Left ventricle myocardium superior (tissue), 1 donor: ENCODE results near the gene RASA3. TPM values are rescaled to one million over a fixed set of nuclear protein-coding genes. Genes with fewer than 3 reads are reported as not detected.

Experiments
- ATAC-seq: fragments of 200-7000 bp; cut with Tn5 transposase; one replicate; pipeline ENCODE4 v1.9.1; 2020; ENCODE audit warnings: mild to moderate bottlenecking, moderate library complexity
- DNase-seq: peaks from one replicate; pipeline ENCODE4 v3.0.0-alpha.2; 2020
- intact Hi-C: fragments of 100-400 bp; cut with micrococcal nuclease; formaldehyde crosslinking; loops from one replicate; pipeline ENCODE4 v1.11.0; 2022
- total RNA-seq: library from RNA; stranded (reverse); fragmentation: NEBNext Ultra II Directional; extraction: Animal tissue kit (Norgen Biotek cat#: 25700); gene quantifications from one replicate; pipeline ENCODE4 v1.2.1, GENCODE V29; 2021
- donor health status: DM: no; HTN: yes; CAD: no; lungs with severe emphysema.

RASA3 gene
- total RNA-seq, 1 donor from 2014 or later: 12.3 TPM

DNA sequence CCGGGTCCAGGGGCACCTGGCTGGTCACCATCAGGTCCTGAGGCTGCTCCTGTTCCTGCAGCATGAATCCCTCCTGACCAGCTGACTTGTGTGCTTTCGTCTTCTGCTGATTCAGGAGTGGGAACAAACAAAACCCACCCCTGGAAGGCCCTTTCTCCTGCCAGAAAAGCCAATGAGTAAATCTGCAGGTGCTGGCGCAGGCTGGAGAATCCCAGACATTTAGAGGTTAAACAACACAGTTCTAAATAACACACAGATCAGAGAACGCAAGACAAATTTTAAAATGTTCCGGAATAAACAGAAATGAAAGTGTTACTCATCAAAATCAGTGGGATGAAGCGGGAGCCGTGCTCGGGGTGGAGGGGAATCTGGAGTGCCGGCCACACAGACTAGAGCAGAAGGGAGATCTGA is 97.9 kb downstream of the RASA3 start:
- DNase-seq: no peak
- no peak for ATAC-seq
- intact Hi-C loops: no loop called here

DNA sequence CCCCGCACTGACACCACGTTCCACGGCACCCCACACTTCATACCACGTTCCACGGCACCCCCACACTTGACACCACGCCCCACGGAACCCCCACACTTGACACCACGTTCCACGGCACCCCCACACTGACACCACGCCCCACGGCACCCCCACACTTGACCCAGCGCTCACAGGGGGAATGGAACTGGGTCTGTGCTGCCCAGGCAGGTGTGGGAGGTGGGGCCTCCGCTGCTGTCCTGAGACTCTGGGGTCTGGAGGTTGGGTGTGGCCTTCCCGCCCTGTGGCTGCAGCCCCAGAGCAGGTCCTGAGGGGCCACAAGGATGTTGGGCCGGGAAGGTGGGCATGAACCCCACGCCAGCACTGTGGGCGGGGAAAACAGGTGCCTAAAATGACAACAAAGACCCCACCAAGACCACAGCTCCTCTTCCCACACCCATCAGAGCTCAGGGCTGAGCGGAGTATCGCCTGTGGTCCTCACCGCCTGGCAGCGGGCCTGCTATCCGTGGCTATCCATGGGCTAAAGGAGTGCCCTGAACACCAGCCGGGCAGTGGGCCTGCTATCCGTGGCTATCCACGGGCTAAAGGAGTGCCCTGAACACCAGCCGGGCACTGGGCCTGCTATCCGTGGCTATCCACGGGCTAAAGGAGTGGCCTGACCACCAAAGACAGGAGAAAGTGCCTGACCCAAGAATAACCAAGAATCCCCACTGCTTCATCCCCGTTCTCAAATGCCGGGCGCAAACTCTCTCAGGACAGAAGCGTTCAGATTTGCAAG is 98.7 kb downstream of the RASA3 start:
- ATAC-seq (no peak), DNase-seq (no peak)
- intact Hi-C loops: no loop called here

DNA sequence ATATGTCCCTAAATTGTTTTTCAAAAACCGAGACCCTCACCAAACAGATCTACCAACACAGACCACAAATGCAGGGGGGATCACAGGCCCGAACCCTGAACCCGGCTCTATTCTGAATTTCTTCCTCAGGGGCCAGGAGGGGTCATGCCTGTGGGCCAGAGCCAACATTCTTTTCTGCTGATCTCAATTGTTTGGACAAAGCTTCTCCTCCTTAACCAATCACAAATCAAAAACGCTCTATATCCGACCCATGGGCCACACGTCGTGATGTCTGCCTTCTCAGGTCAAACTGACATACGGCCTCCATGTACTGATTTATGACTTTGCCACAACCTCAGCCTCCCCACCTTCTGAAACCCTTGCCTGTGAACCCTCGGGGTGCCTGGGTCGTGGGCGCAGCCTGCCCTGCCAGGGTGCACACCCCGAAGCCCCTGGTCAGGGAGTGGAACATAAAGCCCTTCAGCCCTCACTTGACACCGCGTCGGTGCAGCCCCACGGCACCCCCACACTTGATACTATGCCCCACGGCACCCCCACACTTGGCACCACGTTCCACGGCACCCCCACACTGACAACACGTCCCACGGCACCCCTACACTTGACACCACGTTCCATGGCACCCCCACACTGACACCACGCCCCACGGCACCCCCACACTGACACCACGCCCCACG is 100.2 kb downstream of the RASA3 start:
- DNase-seq: peak; percentile 27
- ATAC-seq: peak; percentile 47
- intact Hi-C loops: no loop called here

DNA sequence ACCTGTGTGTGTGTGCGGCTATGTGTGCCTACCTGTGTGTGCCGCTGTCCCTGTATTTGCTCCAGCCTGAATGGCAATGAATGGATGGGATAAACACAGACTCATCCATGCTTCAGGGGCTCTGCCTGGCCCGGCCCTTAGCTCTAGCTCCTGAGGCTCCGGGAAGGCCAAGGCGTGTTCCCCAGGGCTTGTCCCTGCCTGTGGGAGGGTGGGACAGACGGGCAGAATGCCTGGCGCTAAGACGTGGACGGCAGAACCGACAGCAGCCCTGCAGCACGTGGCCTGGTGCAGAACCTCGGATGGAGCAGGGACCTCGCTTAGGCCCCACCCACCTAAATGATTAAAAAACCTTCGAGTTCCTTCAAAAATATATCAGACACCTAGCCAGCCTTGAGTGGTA is 100.8 kb downstream of the RASA3 start:
- intact Hi-C loops: no loop called here
- ATAC-seq (peak; percentile 27), DNase-seq (peak; percentile 46)

DNA sequence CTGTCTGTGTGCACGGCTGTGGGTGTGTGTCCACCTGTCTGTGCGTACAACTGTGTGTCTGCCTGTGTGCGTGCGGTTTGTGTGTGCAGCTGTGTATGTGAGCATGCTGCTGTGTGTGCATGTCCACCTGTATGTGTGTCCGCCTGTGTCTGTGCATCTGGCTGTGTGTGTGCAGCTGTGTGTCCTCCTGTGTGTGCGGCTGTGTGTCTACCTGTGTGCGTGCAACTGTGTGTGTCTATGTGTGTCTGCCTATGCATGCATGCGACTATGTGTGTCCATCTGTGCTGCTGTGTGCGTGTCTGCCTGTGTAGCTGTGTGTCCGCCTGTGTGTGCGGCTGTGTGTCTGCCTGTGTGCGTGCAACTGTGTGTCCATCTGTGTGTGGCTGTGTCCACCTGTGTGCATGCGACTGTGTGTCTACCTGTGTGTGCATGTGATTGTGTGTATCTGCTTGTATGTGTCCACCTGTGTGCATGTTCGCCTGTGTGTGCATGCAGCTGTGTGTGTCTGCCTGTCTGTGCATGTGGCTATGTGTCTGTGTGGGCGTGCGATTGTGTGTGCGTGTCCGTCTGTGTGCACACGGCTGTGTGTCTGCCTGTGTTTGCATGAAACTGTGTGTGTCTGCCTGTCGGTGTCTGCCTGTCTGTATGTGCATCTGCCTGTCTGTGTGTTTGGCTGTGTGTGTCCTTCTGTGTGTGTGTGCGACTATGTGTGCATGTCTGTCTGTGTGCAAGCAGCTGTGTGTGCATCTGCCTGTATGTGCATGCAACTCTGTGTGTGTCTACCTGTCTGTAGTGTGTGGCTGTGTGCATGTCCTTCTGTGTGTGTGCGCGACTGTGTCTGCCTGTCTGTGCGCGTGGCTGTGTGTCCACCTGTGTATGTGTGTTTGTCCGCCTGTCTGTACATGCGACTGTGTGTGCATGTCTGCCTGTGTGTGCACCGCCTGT is 101.5 kb downstream of the RASA3 start:
- peak; percentile 31 for DNase-seq
- intact Hi-C loops: no loop called here
- ATAC-seq: no peak

DNA sequence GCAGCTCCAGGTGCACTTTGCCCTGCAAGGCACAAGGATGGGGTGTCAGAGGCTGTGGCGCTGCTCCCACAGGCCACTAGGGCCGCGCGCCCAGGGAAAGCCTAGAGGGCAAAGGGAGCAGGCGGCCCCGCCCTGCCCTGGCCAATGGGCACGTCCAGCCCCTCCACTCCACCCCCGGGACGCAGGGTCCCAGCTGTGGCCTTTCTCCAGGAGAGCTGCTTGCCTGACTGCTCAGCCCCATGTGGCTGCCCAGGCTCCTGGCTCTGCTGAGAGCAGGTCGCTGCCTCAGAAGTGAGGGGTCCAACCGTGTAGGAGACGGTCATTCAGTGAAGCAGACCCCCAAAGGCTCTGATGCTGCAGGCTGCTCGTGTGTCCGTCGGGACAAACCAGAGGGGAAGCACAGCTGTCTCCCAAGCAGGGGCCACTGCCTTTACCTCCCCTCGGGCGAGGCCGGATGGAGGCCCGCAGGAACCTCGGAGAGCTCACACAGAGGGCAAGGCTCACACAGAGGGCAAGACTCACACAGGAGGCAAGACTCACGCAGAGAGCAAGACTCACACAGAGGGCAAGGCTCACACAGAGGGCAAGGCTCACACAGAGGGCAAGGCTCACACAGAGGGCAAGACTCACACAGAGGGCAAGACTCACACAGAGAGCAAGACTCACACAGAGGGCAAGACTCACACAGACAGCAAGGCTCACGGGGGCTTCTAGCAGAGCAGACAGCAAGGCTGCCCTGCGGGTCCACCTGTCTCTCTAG is 102.4 kb downstream of the RASA3 start:
- DNase-seq (peak; percentile 28), ATAC-seq (no peak)
- intact Hi-C loops: no loop called here

DNA sequence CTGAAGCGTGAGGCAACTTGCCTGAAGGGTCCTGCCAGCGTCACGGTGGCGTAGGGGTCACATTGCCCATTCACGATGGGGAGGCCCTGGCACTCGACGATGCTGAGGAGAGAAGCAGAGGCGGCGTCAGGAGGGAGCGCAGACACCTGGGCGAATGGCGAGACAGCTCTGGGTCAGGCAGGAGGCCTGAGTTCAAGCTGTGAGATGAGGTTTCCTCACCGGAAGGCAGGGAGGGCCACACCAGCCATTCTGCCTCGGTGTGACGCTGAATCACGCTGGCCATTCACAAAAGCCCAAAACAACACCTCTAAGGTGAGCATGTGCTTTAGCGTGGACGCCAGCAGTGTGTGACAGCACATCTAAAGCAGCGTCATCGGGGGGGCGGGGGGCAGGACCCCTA is 104.6 kb downstream of the RASA3 start:
- no peak for ATAC-seq
- DNase-seq: peak; percentile 15
- intact Hi-C loops: no loop called here

DNA sequence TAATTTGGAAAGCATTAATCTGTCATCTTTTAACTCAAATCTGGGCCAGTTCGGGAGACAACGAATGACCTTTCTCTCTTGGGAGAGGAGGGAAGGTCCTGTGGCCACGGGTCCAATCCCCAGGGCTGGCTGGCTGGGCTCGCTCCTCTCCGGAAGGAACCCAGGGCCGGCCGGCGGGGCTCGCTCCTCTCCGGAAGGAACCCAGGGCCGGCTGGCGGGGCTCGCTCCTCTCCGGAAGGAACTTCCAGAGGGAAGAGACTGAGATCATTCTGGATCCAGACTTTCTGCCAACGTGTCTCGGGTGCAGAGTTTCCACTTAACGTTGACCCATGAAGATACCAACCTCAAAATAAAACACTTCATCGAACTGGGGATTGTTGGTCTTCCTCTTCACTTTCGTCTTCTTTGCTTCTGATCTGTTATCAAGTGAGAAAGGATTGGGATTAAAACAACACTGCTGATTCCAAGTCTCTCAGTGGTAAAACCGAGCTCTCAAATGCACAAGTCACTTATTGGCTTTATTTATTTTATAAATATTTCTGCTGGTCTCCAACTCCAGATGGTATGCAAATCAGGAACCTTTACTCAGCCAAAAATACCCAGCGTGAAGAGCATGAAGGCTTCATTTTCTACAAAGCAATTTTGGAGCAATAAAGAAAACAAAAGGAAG is 105.2 kb downstream of the RASA3 start:
- DNase-seq (peak; percentile 73), ATAC-seq (peak; percentile 70)
- intact Hi-C loops: no loop called here

DNA sequence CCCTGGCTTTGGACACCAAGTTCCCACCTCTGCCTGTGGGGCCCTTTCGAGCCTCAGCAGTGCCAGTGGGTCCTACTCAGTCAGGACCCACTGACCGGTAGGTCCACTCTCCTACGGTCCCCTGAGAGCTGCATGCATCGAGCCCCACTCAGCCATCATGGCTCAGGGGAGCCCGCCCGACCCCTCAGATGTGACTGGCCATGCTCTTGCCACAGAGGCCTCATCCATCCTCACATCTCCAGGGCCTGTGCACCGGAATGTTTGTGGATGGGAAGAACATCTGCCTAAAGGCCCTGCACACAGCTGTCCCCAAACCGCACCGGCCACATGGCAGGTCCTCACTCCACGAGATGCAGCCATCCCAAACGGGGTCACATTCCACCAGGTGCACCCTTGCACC is 105.9 kb downstream of the RASA3 start:
- DNase-seq (peak; percentile 23), ATAC-seq (no peak)
- intact Hi-C loops: no loop called here

DNA sequence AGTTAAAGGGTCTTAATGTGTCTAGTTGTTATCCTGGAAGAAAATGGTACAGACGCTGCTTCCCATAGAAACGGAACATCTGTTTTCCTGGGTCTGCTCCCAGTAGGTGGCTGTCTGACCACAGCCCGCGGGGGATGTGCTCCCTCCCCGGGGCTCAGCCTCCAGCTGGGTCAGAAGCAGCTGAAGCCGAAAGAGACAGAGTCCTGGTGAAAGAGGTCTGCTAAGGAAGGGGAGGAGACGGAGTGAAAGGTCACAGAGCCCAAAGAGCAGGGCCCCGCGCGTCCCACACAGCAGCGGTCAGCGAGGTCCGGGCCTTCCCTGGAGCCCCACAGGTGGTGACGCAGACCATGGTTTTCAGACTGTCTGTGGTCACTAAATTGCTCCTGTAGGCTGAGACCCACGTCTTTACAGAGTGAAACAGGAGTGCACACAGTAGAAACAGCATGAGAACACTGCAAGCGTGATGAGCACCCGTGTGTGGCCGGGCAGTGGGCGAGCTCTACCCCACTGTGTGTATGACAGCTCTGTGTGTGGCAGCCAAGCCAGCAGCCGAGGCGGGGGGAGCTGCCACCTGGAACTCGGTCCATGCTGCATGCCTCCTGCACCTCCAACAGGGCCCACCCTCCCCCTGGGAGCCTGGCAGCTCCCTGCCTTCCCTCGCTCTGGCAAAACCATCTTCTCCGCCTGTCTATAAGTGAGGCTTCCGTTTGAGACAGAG is 106.5 kb downstream of the RASA3 start:
- ATAC-seq (peak; percentile 70), DNase-seq (peak; percentile 37)
- intact Hi-C loops: no loop called here

DNA sequence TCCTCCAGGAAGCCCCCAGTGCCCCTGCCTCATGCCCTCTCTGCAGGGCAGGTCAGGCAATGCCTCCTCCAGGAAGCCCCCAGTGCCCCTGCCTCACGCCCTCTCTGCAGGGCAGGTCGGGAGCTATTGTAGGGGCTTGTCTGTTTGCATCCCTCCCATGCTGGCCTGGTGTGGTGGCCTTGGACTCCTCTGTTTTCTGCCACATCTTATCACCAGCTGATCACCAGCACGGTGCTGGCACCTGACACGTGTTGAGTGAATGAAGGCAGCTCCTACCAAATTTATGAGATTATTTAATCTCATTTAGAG is 107.1 kb downstream of the RASA3 start:
- intact Hi-C loops: no loop called here
- peak; percentile 30 for DNase-seq

DNA sequence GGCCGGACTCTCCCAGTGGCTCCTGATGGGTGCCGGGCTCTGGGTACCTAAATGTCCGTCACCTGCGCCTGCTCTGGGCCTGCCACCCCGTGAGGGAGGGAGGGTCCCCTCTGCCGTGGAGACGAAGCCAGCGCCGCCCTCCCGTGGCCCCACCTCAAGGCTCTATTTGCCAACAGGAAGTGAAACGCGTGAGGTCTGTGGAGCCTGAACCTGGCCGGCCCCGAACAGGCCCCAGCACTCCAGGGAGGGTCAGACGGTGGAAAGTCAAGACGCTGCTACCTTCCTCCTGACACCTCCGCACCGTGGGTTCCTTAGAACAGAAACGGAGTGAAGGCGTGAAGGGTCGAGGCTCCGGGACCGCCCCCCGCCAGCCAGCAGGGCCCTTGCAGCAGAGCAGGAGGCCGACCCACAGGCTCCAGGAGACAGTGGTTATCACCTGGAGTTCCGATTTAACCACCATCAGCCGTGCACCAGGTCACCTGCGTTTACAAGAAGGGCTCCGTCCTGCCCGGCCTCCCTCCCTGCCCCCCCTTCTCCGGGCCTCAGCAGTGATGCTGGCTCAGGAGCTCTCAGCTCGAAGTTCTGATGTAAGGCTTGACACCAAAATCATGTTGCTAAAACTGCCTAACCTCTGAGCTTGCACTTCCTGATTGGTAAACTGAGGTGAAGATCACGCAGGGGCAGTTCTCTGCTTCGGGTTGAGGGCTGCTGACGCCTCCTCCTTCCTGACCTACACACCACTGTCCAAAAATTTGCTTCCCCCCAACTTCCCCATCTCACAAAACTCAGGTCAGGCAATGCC is 107.6 kb downstream of the RASA3 start:
- ATAC-seq (no peak), DNase-seq (peak; percentile 26)
- intact Hi-C loops: no loop called here

More for the DNA sequence above, 107.1 kb downstream of the RASA3 start:
- ATAC-seq: no peak

DNA sequence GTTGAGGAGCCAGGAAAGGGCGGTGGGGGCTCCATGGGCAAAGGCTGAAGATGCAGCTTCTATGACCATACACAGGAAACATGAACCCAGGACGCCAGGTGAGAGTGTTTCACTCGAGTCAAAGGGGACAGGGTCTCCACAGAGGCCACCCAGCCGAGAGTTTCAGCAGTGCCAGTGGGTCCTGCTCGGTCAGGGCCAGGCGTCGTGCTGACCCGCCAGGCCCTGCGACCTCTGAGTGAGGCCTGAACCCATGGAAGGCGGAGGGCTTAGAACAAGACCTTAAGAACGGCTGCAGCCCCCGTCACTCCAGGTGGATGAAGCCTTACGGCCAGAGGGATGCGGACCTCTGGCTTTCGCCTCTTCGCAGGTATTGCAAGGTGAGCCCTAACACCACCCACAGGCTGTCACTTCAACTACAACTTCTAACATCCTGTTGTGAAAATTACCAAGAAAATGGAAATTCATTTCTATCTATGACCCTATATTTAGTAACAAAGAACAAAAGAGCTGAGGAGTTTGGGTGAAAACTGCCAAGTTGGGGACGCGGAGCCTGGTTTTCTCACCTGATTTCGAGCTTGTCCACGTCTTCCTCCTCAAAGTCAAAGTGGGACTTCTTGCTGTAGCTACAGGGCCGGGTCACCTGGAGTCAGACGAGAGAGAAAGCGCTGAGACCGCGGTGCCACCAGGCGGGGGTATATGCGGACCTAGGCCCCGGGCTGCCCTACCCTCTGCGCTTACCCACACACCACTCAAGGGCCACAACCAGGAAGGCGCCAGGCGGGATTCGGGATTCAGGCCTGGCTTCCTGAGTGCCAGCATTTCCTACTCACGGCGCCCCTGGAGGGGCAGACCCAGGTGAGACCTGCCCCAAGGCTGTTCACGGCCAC is 108.5 kb downstream of the RASA3 start:
- ATAC-seq (no peak), DNase-seq (peak; percentile 18)
- intact Hi-C loops: no loop called here

DNA sequence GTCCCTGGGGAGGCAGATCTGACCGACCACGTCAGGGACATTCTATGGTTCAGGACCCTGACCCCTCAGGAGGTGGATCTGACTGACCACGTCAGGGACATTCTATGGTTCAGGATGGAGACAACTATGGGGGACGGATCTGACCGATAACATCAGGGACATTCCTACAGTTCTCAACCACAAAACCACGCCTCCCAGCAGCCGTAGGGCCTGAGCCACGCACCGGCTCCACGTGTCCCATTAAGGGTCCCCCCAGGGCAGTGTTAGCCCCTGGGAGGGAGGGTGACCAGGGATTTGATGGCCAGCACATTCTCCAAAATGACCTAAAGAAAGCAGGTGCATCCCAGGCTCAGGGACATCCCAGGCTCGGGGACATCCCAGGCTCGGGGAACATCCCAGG is 109.5 kb downstream of the RASA3 start:
- DNase-seq (peak; percentile 10), ATAC-seq (no peak)
- intact Hi-C loops: no loop called here

DNA sequence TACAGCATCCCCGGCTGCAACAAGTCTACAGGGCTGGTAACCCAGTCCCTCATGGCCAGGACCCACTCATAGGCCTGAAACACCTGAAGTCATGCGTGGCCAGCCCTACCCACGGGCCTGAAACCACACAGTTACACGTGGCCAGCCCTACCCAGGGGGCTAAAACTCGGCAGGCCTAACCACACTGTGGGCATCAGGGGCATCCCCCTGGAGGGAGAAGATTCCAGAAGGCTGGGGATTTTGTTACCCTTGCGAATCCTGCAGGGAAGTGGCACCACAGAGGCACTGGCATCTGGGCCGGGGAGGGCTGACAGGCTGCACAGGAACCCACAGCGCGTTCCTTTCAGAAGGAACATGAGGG is 110.1 kb downstream of the RASA3 start:
- DNase-seq: peak; percentile 11
- ATAC-seq: no peak
- intact Hi-C loops: no loop called here
